Liver (tissue), 3 donors: ENCODE measurements around the gene EWSR1.

Source experiments
- GABPA ChIP-seq, 2 donors: IDR thresholded peaks in 1 of 2; conservative IDR thresholded peaks in 1 of 2; 2 replicates each; pipeline ENCODE4 v1.6.1; 2016; ENCODE audit warnings: antibody characterized with exemption in 2 of 2, mild to moderate bottlenecking in 1 of 2, moderate library complexity in 1 of 2
- HNF4G ChIP-seq: IDR thresholded peaks from 2 replicates; pipeline ENCODE4 v1.6.1; 2016; ENCODE audit warnings: antibody characterized with exemption
- JUND ChIP-seq, 2 donors: IDR thresholded peaks; 2 replicates each; pipeline ENCODE4 v1.6.1; 2016; ENCODE audit warnings: antibody characterized with exemption in 2 of 2
- MAX ChIP-seq: IDR thresholded peaks from 2 replicates; pipeline ENCODE4 v1.6.1; 2016; ENCODE audit warnings: antibody characterized with exemption
- REST ChIP-seq: IDR thresholded peaks from 2 replicates; pipeline ENCODE4 v1.6.1; 2016; ENCODE audit warnings: antibody characterized with exemption, mild to moderate bottlenecking
- TAF1 ChIP-seq: conservative IDR thresholded peaks from 2 replicates; pipeline ENCODE4 v1.6.1; 2016; ENCODE audit warnings: antibody characterized with exemption, mild to moderate bottlenecking
- YY1 ChIP-seq: IDR thresholded peaks from 2 replicates; pipeline ENCODE4 v1.6.1; 2016; ENCODE audit warnings: antibody characterized with exemption, mild to moderate bottlenecking
- TF ChIP-seq, protein P1 (sequence below): fragments of 150-350 bp; IDR thresholded peaks from 2 replicates; pipeline ENCODE4 v1.5.1; 2017; ENCODE audit warnings: improper control_type of control experiment, low read depth, low read length; ENCODE audit not compliant: missing input control
- donor health status: healthy.
- donor health status: healthy.

GRCh38 chr22:29343313-29343805 lies 75.3 kb downstream of the EWSR1 start:
- TF ChIP-seq GABPA (IDR thresholded peaks at IDR 0.05 in 1 of 2, conservative IDR thresholded peaks at IDR 0.05 in 1 of 2) (no peak), HNF4G (no peak), REST (no peak), JUND (IDR thresholded peaks at IDR 0.05) (no peak), MAX (no peak), TAF1 (no peak), YY1 (no peak)
- TF ChIP-seq, protein P1, sequence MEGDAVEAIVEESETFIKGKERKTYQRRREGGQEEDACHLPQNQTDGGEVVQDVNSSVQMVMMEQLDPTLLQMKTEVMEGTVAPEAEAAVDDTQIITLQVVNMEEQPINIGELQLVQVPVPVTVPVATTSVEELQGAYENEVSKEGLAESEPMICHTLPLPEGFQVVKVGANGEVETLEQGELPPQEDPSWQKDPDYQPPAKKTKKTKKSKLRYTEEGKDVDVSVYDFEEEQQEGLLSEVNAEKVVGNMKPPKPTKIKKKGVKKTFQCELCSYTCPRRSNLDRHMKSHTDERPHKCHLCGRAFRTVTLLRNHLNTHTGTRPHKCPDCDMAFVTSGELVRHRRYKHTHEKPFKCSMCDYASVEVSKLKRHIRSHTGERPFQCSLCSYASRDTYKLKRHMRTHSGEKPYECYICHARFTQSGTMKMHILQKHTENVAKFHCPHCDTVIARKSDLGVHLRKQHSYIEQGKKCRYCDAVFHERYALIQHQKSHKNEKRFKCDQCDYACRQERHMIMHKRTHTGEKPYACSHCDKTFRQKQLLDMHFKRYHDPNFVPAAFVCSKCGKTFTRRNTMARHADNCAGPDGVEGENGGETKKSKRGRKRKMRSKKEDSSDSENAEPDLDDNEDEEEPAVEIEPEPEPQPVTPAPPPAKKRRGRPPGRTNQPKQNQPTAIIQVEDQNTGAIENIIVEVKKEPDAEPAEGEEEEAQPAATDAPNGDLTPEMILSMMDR = no peak
